Psoas muscle (tissue), 8 donors: ENCODE measurements around the gene FCHO1. TPM values are rescaled to one million over a fixed set of nuclear protein-coding genes. Genes with fewer than 3 reads are reported as not detected.
A peak's percentile ranks its signal among the peaks of the same experiment; 100 is the strongest.
"Not testable (repeated sequence)": the region's sequence is repeated elsewhere in the genome, so short reads cannot be mapped to it uniquely, and the experiment has no call there.

ENCODE experiments used
- ATAC-seq, 4 donors: fragments of 200-7000 bp; cut with Tn5 transposase; one replicate each; pipeline ENCODE4 v1.9.1; 2020; ENCODE audit warnings: moderate library complexity in 3 of 4, mild to moderate bottlenecking in 2 of 4
- DNase-seq, 2 donors: peaks; one replicate each; pipeline ENCODE4 v3.0.0-alpha.2; 2020
- H3K27ac ChIP-seq: fragments of 200-600 bp; one replicate; pipeline ENCODE4 v1.8.0; 2022
- H3K27me3 ChIP-seq, 3 donors: fragments of 200-600 bp in 1 of 3; one replicate each; pipeline versions ENCODE4 v1.6.1 to v1.8.0; 2013 to 2022; ENCODE audit warnings: low read length in 2 of 3, mild to moderate bottlenecking in 2 of 3, moderate library complexity in 1 of 3; ENCODE audit not compliant: insufficient read depth in 3 of 3
- H3K36me3 ChIP-seq, 2 donors: fragments of 200-600 bp in 1 of 2; one replicate each; pipeline versions ENCODE4 v1.6.1 to v1.8.0; 2013 to 2022; ENCODE audit warnings: low read depth in 1 of 2, mild to moderate bottlenecking in 1 of 2, moderate library complexity in 1 of 2; ENCODE audit not compliant: insufficient read depth in 1 of 2
- H3K4me1 ChIP-seq: fragments of 200-600 bp; one replicate; pipeline ENCODE4 v1.8.0; 2022
- H3K4me3 ChIP-seq: fragments of 200-600 bp; one replicate; pipeline ENCODE4 v1.8.0; 2022; ENCODE audit warnings: mild to moderate bottlenecking
- H3K9me3 ChIP-seq: fragments of 200-600 bp; one replicate; pipeline ENCODE4 v1.8.0; 2022
- CTCF ChIP-seq: fragments of 200-600 bp; IDR thresholded peaks from one replicate; pipeline ENCODE4 v1.8.0; 2022; ENCODE audit warnings: antibody characterized with exemption
- WGBS, 3 donors: extraction: QIAGEN DNeasy Blood & Tissue Kit; methylation state at CpG; one replicate each; pipeline versions ENCODE4 v1.1.6 to v1.1.7; 2013; 5-methylcytosine and 5-hydroxymethylcytosine counted together
- intact Hi-C, 2 donors: fragments of 100-400 bp; cut with DNase I; formaldehyde crosslinking; loops; one replicate each; pipeline versions ENCODE4 v1.11.0 to v1.14.2; 2022
- polyA plus RNA-seq, 3 donors: library from polyadenylated mRNA; stranded (reverse); fragments of 200-250 nt; gene quantifications; one replicate each; pipeline ENCODE4 v1.2.3, GENCODE V29; 2013
- total RNA-seq, 4 donors: library from RNA; stranded (reverse); fragmentation: NEBNext Ultra II Directional in 2 of 4; extraction: Animal tissue kit (Norgen Biotek cat#: 25700) in 2 of 4; gene quantifications; one replicate each; pipeline versions ENCODE4 v1.2.1 to v1.2.4, GENCODE V29; 2021 to 2023
- donor health status: healthy with polysubstance abuse.
- donor health status: DM: no; HTN: no; CAD: no; lungs with moderate emphysema.
- donor health status: Bipolar disorder and iron deficiency.
- donor health status: healthy.
- donor health status: DM: yes; HTN: yes; CAD: no.
- donor health status: DM: no; HTN: no; CAD: no.
- donor health status: DM: no; HTN: no; CAD: no.
- donor health status: DM: yes; HTN: yes; CAD: no.

The FCHO1 gene
- total and polyA plus RNA-seq, 7 donors, result 0.10 to 0.68 (median 0.36) TPM; not detected in 1

GRCh38 chr19:17797424-17798201, 46.3 kb downstream of the FCHO1 start:
- DNase-seq, result no peak
- H3K27me3 ChIP-seq, result peaks cover 0 to 59% (median 18%) of the 10 kb centered on the region in 3 donors
- no peaks in the 10 kb centered on the region for H3K9me3 ChIP-seq
- no peak overlapping the region for H3K4me3 ChIP-seq
- no peak overlapping the region for H3K27ac ChIP-seq
- WGBS, 3 donors, result 46 to 55% (median 50%) methylated on average over 11 of the region's 11 CpGs
- H3K36me3 ChIP-seq, result no peaks in the 10 kb centered on the region
- no peak for TF ChIP-seq CTCF
- intact Hi-C loops, result no loop called here
- H3K4me1 ChIP-seq, result no peaks in the 10 kb centered on the region
- no peak for ATAC-seq

- H3K9me3 ChIP-seq, ATAC-seq, H3K4me1 ChIP-seq, H3K36me3 ChIP-seq, H3K4me3 ChIP-seq, intact Hi-C loops, DNase-seq, H3K27ac ChIP-seq: not testable (repeated sequence)
- WGBS, 3 donors, result 72 to 79% (median 77%) methylated on average over 3 of the region's 3 CpGs
- peaks cover 0 to 55% (median 17%) of the 10 kb centered on the region in 3 donors for H3K27me3 ChIP-seq
Measured at GRCh38 chr19:17798599-17798998, 47.3 kb downstream of the FCHO1 start.

- no peaks in the 10 kb centered on the region for H3K9me3 ChIP-seq
- no peak for TF ChIP-seq CTCF
- ATAC-seq, result no peak
- WGBS, 3 donors, result 53 to 59% (median 53%) methylated on average over 12 of the region's 12 CpGs
- H3K36me3 ChIP-seq, result no peaks in the 10 kb centered on the region
- peaks cover 0 to 21% (median 5%) of the 10 kb centered on the region in 3 donors for H3K27me3 ChIP-seq
- intact Hi-C loops, result no loop called here
- no peak for DNase-seq
- H3K27ac ChIP-seq, result no peak overlapping the region
- H3K4me1 ChIP-seq, result no peaks in the 10 kb centered on the region
- no peak overlapping the region for H3K4me3 ChIP-seq
Measured at GRCh38 chr19:17802137-17802858, 51.0 kb downstream of the FCHO1 start.

GRCh38 chr19:17803264-17803896, 52.1 kb downstream of the FCHO1 start:
- 62 to 67% (median 67%) methylated on average over 14 of the region's 14 CpGs for WGBS, 3 donors
- no peak for TF ChIP-seq CTCF
- Histone ChIP-seq H3K27ac (no peak overlapping the region), H3K4me1 (no peaks in the 10 kb centered on the region), H3K4me3 (no peak overlapping the region), H3K27me3 (peaks cover 0 to 16% (median 5%) of the 10 kb centered on the region in 3 donors), H3K36me3 (no peaks in the 10 kb centered on the region), H3K9me3 (no peaks in the 10 kb centered on the region)
- no peak for ATAC-seq
- intact Hi-C loops, result no loop called here
- peak in 1 of 2 donors; percentile 31 for DNase-seq

- DNase-seq (no peak), ATAC-seq (no peak)
- intact Hi-C loops, result no loop called here
- Histone ChIP-seq H3K9me3 (no peaks in the 10 kb centered on the region), H3K27ac (no peak overlapping the region), H3K27me3 (peaks cover 0 to 7% (median 2%) of the 10 kb centered on the region in 3 donors), H3K4me3 (no peak overlapping the region), H3K4me1 (no peaks in the 10 kb centered on the region), H3K36me3 (no peaks in the 10 kb centered on the region)
- no peak for TF ChIP-seq CTCF
- WGBS, 3 donors, result 81 to 83% (median 83%) methylated on average over 4 of the region's 4 CpGs
Measured at GRCh38 chr19:17805427-17805826, 54.1 kb downstream of the FCHO1 start.
